Subcutaneous adipose tissue (tissue), 4 donors: ENCODE data around the gene MT3. TPM values are rescaled to one million over a fixed set of nuclear protein-coding genes. Genes with fewer than 3 reads are reported as not detected.

ENCODE experiments used
- CTCF ChIP-seq: fragments of 450-650 bp; IDR thresholded peaks from one replicate; pipeline ENCODE4 v1.5.1; 2016; ENCODE audit warnings: low read depth, mild to moderate bottlenecking, control low read depth, antibody characterized with exemption, moderate library complexity
- total RNA-seq, 4 donors: library from RNA; depleted of rRNA; stranded (reverse); fragments of >200 nt; gene quantifications; one replicate each; pipeline ENCODE4 v1.1.0, GENCODE V29; 2016

MT3 gene
- total RNA-seq, 4 donors from 2014 or later: 2.0 TPM; not detected in 3

DNA sequence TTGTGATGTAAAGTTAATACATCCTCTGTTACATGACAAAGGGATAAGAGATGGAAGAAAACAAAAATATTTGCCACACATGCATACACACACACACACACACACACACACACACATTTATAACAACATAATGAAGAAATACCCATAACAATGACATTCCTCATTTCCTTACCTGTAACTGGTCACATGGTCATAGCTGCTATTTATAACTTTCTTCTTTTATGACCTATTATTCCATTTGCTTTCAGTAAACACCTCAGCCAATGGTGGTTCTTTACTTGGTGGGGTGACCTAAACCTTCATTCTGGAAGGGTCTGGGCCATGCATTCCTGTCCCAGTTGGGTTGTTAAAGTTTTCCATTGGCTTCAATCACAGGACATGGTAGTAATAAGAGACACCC, 24.4 kb downstream of the MT3 start:
- TF ChIP-seq CTCF: no peak

DNA sequence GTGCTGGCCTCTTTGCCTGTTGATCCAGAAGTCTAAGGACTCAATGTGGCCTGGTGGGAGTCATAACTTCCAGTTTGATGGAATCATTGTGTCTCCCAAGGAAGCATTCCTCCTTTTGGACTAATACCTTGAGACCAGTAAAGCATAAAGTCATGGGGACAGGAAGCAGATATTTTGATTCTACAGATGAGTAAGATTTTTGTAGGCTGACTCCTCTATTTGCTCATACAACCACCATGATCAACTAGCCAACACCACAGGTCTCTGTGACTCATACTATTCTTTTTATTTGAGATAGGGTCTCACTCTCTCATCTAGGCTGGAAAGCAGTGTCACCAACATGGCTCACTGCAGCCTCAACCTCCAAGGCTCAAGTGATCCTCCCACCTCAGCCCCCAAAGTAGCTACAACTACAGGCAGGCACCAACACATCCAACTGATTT, 25.2 kb downstream of the MT3 start:
- TF ChIP-seq CTCF: no peak

DNA sequence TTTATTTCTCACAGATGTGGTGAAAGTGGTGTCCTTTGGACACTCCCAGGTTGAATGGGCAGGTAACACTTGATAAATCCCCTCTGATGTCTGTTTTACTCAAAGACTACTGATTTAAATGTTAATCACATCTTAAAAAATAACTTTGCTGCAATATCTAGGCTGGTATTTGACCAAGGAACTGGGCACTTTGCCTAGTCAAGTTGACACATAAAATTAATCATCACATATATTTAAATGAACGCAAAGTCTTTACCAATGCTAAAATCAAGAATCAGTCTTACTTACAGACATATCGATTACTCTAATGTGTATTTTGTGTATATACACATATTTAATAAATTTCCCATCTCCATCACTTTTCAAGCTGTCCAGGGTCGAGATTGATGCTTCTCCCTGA, 26.0 kb downstream of the MT3 start:
- no peak for TF ChIP-seq CTCF

GRCh38 chr16:56616608-56617211, 27.4 kb downstream of the MT3 start:
- TF ChIP-seq CTCF: no peak

GRCh38 chr16:56617212-56618085, 28.1 kb downstream of the MT3 start:
- TF ChIP-seq CTCF: no peak

- no peak for TF ChIP-seq CTCF
Observed at GRCh38 chr16:56618138-56618537, 28.8 kb downstream of the MT3 start.

- no peak for TF ChIP-seq CTCF
Observed at GRCh38 chr16:56620339-56620897, 31.1 kb downstream of the MT3 start.
